ENCODE measurements around the gene PFDN1.

DNA sequence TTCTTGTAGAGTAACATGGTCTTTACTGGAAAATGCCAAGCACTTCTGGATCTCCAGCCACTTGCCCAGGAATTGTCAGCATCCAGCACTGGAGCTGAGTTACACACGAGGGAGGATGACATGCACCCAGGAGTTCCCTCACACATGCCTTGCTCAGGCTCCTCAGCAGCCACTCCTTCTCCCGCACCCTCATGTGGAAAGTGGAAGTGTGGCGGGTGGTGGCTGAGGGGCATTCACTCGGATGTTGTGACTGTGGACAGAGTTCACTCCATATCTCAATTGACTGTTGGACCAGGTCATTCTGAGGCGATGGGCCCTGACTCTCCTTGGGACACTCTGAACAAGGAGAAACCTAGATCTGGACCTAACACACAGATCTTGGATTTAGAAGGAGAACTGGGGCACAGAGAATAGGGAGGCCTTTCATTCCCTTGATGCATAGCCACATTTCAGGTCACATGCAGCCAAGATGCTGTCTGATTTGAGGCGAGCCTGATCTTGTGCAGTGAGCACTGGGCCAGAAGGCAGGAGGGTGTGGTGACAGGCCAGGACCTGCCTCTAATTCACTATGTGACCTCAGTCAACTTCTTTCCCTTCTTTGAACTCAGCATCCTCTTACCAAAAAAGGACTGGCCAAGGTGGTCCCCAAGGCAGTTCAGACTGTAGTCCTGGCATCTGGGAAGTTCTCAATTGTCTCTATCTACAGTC, 65.9 kb downstream of the PFDN1 start:
- TF ChIP-seq, protein P1, sequence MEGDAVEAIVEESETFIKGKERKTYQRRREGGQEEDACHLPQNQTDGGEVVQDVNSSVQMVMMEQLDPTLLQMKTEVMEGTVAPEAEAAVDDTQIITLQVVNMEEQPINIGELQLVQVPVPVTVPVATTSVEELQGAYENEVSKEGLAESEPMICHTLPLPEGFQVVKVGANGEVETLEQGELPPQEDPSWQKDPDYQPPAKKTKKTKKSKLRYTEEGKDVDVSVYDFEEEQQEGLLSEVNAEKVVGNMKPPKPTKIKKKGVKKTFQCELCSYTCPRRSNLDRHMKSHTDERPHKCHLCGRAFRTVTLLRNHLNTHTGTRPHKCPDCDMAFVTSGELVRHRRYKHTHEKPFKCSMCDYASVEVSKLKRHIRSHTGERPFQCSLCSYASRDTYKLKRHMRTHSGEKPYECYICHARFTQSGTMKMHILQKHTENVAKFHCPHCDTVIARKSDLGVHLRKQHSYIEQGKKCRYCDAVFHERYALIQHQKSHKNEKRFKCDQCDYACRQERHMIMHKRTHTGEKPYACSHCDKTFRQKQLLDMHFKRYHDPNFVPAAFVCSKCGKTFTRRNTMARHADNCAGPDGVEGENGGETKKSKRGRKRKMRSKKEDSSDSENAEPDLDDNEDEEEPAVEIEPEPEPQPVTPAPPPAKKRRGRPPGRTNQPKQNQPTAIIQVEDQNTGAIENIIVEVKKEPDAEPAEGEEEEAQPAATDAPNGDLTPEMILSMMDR (IDR thresholded peaks at IDR 0.05) = no peak
- TF ChIP-seq POLR2A (IDR thresholded peaks at IDR 0.05) = no peak

All from testis (tissue), 2 donors.